ENCODE data around the gene NACC1. TPM values are rescaled to one million over a fixed set of nuclear protein-coding genes. Genes with fewer than 3 reads are reported as not detected.

Gene NACC1
- total RNA-seq, 1 donor from 2014 or later: 103 TPM

GRCh38 chr19:13077240-13077639 is 40.8 kb upstream of the NACC1 start:
- H3K27ac Mint-ChIP-seq: no peak overlapping the region
- H3K27me3 Mint-ChIP-seq: peaks cover 72% of the 10 kb centered on the region
- no peak for TF ChIP-seq CTCF (IDR thresholded peaks at IDR 0.05; ENCODE audit: unreplicated experiment)
- no peak overlapping the region for H3K4me3 Mint-ChIP-seq (ENCODE audit: low read depth)
- H3K4me1 Mint-ChIP-seq (ENCODE audit: low read depth): no peaks in the 10 kb centered on the region
- DNase-seq (ENCODE audit: low spot score, unreplicated experiment): no peak
- no peaks in the 10 kb centered on the region for H3K9me3 Mint-ChIP-seq (ENCODE audit: low read depth)
- no peaks in the 10 kb centered on the region for H3K36me3 Mint-ChIP-seq (ENCODE audit: insufficient read depth)

GRCh38 chr19:13078381-13078780 is 39.7 kb upstream of the NACC1 start:
- H3K27me3 Mint-ChIP-seq: peaks cover 68% of the 10 kb centered on the region
- no peaks in the 10 kb centered on the region for H3K36me3 Mint-ChIP-seq (ENCODE audit: insufficient read depth)
- H3K4me3 Mint-ChIP-seq (ENCODE audit: low read depth): no peak overlapping the region
- H3K4me1 Mint-ChIP-seq (ENCODE audit: low read depth): peaks cover 4% of the 10 kb centered on the region
- no peak overlapping the region for H3K27ac Mint-ChIP-seq
- TF ChIP-seq CTCF (IDR thresholded peaks at IDR 0.05; ENCODE audit: unreplicated experiment): no peak
- DNase-seq (ENCODE audit: low spot score, unreplicated experiment): no peak
- no peaks in the 10 kb centered on the region for H3K9me3 Mint-ChIP-seq (ENCODE audit: low read depth)

GRCh38 chr19:13078897-13079541 is 39.0 kb upstream of the NACC1 start:
- peaks cover 67% of the 10 kb centered on the region for H3K27me3 Mint-ChIP-seq
- H3K27ac Mint-ChIP-seq: no peak overlapping the region
- DNase-seq (ENCODE audit: low spot score, unreplicated experiment): no peak
- no peaks in the 10 kb centered on the region for H3K36me3 Mint-ChIP-seq (ENCODE audit: insufficient read depth)
- TF ChIP-seq CTCF (IDR thresholded peaks at IDR 0.05; ENCODE audit: unreplicated experiment): no peak
- peaks cover 4% of the 10 kb centered on the region for H3K4me1 Mint-ChIP-seq (ENCODE audit: low read depth)
- no peaks in the 10 kb centered on the region for H3K9me3 Mint-ChIP-seq (ENCODE audit: low read depth)
- no peak overlapping the region for H3K4me3 Mint-ChIP-seq (ENCODE audit: low read depth)

- no peaks in the 10 kb centered on the region for H3K36me3 Mint-ChIP-seq (ENCODE audit: insufficient read depth)
- peaks cover 4% of the 10 kb centered on the region for H3K4me1 Mint-ChIP-seq (ENCODE audit: low read depth)
- peaks cover 67% of the 10 kb centered on the region for H3K27me3 Mint-ChIP-seq
- no peak overlapping the region for H3K4me3 Mint-ChIP-seq (ENCODE audit: low read depth)
- no peak for DNase-seq (ENCODE audit: low spot score, unreplicated experiment)
- TF ChIP-seq CTCF (IDR thresholded peaks at IDR 0.05; ENCODE audit: unreplicated experiment): no peak
- H3K27ac Mint-ChIP-seq: no peak overlapping the region
- no peaks in the 10 kb centered on the region for H3K9me3 Mint-ChIP-seq (ENCODE audit: low read depth)
Observed at GRCh38 chr19:13079542-13079986, 38.5 kb upstream of the NACC1 start.

- Mint-ChIP-seq H3K4me1 (ENCODE audit: low read depth) (peaks cover 4% of the 10 kb centered on the region), H3K9me3 (ENCODE audit: low read depth) (no peaks in the 10 kb centered on the region), H3K36me3 (ENCODE audit: insufficient read depth) (no peaks in the 10 kb centered on the region), H3K4me3 (ENCODE audit: low read depth) (no peak overlapping the region), H3K27me3 (peaks cover 70% of the 10 kb centered on the region), H3K27ac (no peak overlapping the region)
- DNase-seq (ENCODE audit: low spot score, unreplicated experiment): no peak
- no peak for TF ChIP-seq CTCF (IDR thresholded peaks at IDR 0.05; ENCODE audit: unreplicated experiment)
Observed at GRCh38 chr19:13082192-13083007, 35.7 kb upstream of the NACC1 start.

Measured in progenitor cell of endocrine pancreas (in vitro differentiated cells).